Measurements from ENCODE around the gene METTL25.

Gene METTL25

DNA sequence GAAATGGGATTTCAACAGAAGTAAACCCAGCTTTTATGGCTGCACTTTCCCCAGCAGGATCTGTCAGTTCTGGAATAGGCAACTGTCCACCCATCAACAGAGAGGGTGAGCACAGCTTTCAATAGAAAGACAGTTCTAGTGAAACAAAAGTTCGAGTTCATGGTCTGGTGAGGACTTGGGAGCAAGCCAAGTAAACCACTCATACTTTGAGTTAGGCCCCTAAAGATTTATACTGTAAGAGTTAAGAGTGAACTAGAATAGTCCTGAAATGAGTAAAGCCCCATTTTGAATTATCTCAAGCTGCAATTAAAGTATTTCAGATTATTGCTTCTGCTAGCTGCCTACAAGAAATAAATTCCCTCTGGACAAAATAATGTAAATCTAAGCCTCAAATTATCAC is 82.6 kb downstream of the METTL25 start:
- Histone ChIP-seq H3K36me3 (ENCODE audit: insufficient read depth) (no peaks in the 10 kb centered on the region), H3K27me3 (ENCODE audit: insufficient read depth, low read depth) (no peaks in the 10 kb centered on the region), H3K4me1 (ENCODE audit: low read depth, poor library complexity, severe bottlenecking) (no peaks in the 10 kb centered on the region), H4K20me1 (ENCODE audit: insufficient read depth) (no peaks in the 10 kb centered on the region), H2AFZ (ENCODE audit: low read depth) (no peak overlapping the region), H3K79me2 (ENCODE audit: insufficient read depth, low read depth) (no peaks in the 10 kb centered on the region), H3K9ac (no peak overlapping the region), H3K27ac (no peak overlapping the region), H3K4me3 (IDR thresholded peaks at IDR 0.05; ENCODE audit: insufficient read depth, low read depth, low read length) (no peak overlapping the region), H3K4me2 (no peak overlapping the region)
- TF ChIP-seq, protein P1, sequence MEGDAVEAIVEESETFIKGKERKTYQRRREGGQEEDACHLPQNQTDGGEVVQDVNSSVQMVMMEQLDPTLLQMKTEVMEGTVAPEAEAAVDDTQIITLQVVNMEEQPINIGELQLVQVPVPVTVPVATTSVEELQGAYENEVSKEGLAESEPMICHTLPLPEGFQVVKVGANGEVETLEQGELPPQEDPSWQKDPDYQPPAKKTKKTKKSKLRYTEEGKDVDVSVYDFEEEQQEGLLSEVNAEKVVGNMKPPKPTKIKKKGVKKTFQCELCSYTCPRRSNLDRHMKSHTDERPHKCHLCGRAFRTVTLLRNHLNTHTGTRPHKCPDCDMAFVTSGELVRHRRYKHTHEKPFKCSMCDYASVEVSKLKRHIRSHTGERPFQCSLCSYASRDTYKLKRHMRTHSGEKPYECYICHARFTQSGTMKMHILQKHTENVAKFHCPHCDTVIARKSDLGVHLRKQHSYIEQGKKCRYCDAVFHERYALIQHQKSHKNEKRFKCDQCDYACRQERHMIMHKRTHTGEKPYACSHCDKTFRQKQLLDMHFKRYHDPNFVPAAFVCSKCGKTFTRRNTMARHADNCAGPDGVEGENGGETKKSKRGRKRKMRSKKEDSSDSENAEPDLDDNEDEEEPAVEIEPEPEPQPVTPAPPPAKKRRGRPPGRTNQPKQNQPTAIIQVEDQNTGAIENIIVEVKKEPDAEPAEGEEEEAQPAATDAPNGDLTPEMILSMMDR (conservative IDR thresholded peaks at IDR 0.05; ENCODE audit: low read depth, low read length) = no peak

DNA sequence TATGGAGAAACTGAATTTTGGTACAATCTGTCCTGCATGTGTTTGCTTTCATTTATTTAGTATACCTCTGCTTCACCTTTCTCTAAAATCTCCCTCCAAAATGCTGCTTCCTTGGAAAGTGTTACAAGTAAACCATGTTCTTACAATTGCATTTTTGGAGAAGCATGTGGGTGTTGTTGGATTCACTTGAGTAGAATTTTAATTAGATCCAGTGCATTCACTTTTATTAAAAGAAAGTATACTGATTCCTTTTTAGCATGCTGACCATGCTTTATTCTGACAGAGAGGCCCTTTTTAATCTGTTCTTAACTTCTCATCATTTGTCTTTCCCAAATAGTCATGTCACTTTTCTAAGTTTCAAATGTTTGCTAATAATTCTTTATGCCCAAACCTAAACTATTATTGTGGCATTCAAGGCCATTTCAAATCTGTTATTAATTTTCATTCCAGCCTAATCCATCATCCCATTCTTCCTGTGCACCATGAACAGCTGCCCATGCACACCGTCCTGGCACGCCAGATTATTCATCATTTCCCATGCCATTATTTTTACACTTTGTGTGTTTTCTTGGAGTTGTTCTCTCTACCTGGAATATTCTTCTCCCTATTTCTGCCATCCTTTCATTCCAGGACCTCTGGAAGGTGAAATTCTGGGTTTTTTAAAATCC is 90.7 kb downstream of the METTL25 start:
- Histone ChIP-seq H3K4me2 (no peak overlapping the region), H3K79me2 (ENCODE audit: insufficient read depth, low read depth) (no peaks in the 10 kb centered on the region), H3K27me3 (ENCODE audit: insufficient read depth, low read depth) (no peaks in the 10 kb centered on the region), H3K4me1 (ENCODE audit: low read depth, poor library complexity, severe bottlenecking) (no peaks in the 10 kb centered on the region), H3K36me3 (ENCODE audit: insufficient read depth) (no peaks in the 10 kb centered on the region), H3K4me3 (IDR thresholded peaks at IDR 0.05; ENCODE audit: insufficient read depth, low read depth, low read length) (no peak overlapping the region), H3K27ac (no peak overlapping the region), H3K9ac (no peak overlapping the region), H2AFZ (ENCODE audit: low read depth) (no peak overlapping the region), H4K20me1 (ENCODE audit: insufficient read depth) (no peaks in the 10 kb centered on the region)
- TF ChIP-seq, protein P1 (conservative IDR thresholded peaks at IDR 0.05; ENCODE audit: low read depth, low read length) = no peak

DNA sequence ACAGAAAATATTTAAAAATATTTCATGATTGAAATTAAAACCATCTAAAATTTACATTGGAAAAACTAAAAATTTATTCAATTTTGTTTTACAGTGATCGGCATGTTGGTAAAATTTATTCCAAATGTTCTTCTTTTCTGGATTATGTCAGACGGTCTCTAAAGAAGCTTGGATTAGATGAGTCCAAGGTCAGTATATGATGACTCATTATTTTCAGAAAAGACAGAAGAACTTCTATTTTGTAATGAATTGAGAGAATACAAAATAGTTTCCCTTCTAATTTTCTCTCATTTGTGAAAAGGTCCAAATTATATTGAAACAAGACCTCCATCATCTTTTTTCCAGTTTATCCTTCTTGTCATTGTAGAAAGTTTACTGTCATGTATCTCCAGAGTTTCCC is 98.3 kb downstream of the METTL25 start:
- H3K4me3 ChIP-seq (IDR thresholded peaks at IDR 0.05; ENCODE audit: insufficient read depth, low read depth, low read length) = no peak overlapping the region
- no peak overlapping the region for H3K27ac ChIP-seq
- H4K20me1 ChIP-seq (ENCODE audit: insufficient read depth) = no peaks in the 10 kb centered on the region
- TF ChIP-seq, protein P1 (conservative IDR thresholded peaks at IDR 0.05; ENCODE audit: low read depth, low read length) = no peak
- H3K27me3 ChIP-seq (ENCODE audit: insufficient read depth, low read depth) = no peaks in the 10 kb centered on the region
- H3K79me2 ChIP-seq (ENCODE audit: insufficient read depth, low read depth) = no peaks in the 10 kb centered on the region
- no peak overlapping the region for H3K4me2 ChIP-seq
- no peaks in the 10 kb centered on the region for H3K36me3 ChIP-seq (ENCODE audit: insufficient read depth)
- no peaks in the 10 kb centered on the region for H3K4me1 ChIP-seq (ENCODE audit: low read depth, poor library complexity, severe bottlenecking)
- no peak overlapping the region for H2AFZ ChIP-seq (ENCODE audit: low read depth)
- no peak overlapping the region for H3K9ac ChIP-seq

DNA sequence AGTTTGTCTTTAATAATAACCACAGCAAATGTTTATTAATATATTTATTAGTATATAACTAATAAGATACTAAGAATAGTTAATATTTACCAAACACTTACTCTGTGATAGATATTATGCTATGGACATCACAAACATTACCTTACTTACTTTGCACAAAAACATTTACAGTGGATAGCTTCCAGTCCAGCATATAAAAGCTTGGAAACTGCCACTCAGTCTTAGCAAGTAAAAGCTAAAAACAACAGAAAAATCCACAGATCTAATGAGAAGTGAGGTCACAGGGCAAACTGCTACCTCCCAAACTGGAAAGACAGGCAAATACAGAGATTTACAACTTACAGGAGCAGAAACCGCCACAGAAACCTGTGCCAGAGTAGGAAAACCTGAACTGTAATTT is 99.8 kb downstream of the METTL25 start:
- H3K4me3 ChIP-seq (IDR thresholded peaks at IDR 0.05; ENCODE audit: insufficient read depth, low read depth, low read length) = no peak overlapping the region
- H3K79me2 ChIP-seq (ENCODE audit: insufficient read depth, low read depth) = no peaks in the 10 kb centered on the region
- H3K4me2 ChIP-seq = no peak overlapping the region
- H3K4me1 ChIP-seq (ENCODE audit: low read depth, poor library complexity, severe bottlenecking) = no peaks in the 10 kb centered on the region
- no peaks in the 10 kb centered on the region for H3K27me3 ChIP-seq (ENCODE audit: insufficient read depth, low read depth)
- TF ChIP-seq, protein P1 (conservative IDR thresholded peaks at IDR 0.05; ENCODE audit: low read depth, low read length) = no peak
- H4K20me1 ChIP-seq (ENCODE audit: insufficient read depth) = no peaks in the 10 kb centered on the region
- H2AFZ ChIP-seq (ENCODE audit: low read depth) = no peak overlapping the region
- H3K9ac ChIP-seq = no peak overlapping the region
- no peak overlapping the region for H3K27ac ChIP-seq
- no peaks in the 10 kb centered on the region for H3K36me3 ChIP-seq (ENCODE audit: insufficient read depth)

Measured in KMS-11 (cell line).